ENCODE data around the gene TSPAN11. TPM values are rescaled to one million over a fixed set of nuclear protein-coding genes. Genes with fewer than 3 reads are reported as not detected.
A peak's percentile ranks its signal among the peaks of the same experiment; 100 is the strongest.

Gene TSPAN11
- total RNA-seq, 1 experiment from 2014 or later, result 4.6 TPM

DNA sequence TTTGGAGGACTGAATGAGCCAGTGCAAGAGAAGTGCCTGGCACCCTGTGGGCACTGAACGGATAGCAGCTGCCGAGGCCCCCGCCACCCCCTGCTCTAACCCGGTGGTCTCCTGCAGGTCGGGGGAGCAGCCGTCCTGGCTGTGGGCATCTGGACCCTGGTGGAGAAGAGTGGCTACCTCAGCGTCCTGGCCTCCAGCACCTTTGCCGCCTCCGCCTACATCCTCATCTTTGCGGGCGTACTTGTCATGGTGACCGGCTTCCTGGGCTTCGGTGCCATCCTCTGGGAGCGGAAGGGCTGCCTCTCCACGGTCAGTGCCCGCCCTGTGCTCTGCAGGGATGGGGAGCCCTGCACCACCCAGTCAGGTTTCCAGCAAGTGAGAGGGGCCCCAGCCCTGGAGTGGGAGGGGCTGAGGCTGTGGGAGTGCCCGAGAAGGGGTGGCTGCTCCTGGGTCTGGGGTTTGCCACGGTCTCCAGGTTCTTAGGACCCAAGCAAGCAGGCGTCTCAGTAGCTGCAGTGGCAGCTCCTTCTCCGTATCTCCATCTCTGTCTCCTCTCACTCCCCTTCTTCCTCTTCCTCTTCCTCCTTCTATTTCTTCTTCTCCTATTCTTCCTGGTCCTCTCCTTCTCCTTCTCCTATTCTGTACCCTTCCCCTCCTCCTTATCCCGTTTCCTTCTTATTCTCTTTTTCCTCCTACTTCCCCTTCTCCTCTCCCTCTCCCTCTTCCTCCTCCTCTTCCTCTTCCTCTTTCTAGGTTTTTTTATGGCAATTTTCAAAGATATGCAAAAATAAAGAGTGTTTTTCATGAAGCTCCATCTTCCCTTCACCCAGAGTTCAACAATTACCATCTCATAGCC is 37.4 kb downstream of the TSPAN11 start (continued):
- no peak for TF ChIP-seq TEAD4 (CRISPR knock-in tag; IDR thresholded peaks at IDR 0.05)
- TF ChIP-seq, protein P1, sequence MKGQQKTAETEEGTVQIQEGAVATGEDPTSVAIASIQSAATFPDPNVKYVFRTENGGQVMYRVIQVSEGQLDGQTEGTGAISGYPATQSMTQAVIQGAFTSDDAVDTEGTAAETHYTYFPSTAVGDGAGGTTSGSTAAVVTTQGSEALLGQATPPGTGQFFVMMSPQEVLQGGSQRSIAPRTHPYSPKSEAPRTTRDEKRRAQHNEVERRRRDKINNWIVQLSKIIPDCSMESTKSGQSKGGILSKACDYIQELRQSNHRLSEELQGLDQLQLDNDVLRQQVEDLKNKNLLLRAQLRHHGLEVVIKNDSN (CRISPR knock-in tag; IDR thresholded peaks at IDR 0.05), result no peak
- TF ChIP-seq NR3C1 (CRISPR knock-in tag; conservative IDR thresholded peaks at IDR 0.05; ENCODE audit: low read depth), result no peak

DNA sequence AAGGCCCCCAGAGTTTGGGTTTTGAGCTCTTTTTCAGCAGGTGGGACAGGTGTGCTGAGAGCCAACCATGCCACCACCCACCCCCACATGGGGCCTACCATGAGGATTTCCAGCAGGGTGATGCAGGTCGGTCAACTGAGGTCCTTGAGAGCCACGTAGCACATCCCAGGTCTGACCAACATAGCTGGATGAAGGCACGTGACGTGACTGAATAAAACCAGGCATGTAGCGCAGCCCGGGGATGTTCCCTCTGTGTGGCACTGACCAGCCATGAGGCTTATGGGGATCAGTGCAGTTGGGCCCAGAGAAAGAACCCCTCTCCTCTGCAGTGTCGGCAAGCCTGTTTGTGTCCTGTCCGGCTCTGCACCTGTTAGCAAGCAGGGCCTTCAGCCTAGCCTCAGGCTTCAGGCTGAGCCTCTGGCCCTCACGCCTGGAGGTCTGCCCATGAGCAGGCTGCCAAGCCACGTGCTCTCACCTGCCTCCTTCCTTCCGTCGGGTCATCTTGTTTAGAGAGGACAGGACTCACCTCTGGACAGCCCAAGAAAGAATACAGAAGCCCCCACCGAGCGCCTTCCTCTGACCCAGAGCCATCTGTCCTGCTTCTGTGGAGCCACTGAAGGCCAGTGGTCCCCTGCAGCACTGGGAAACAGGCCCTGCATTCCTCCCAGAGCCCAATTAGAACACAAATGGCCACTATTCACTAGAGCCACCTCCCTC is 38.5 kb downstream of the TSPAN11 start:
- CTCF ChIA-PET, result interaction anchor here (1.0 to 1.6 kb wide), 9 partner anchors 11 to 114 kb away, joined by 3 to 13 read pairs (median 4); no protein-coding TSS in a partner anchor

DNA sequence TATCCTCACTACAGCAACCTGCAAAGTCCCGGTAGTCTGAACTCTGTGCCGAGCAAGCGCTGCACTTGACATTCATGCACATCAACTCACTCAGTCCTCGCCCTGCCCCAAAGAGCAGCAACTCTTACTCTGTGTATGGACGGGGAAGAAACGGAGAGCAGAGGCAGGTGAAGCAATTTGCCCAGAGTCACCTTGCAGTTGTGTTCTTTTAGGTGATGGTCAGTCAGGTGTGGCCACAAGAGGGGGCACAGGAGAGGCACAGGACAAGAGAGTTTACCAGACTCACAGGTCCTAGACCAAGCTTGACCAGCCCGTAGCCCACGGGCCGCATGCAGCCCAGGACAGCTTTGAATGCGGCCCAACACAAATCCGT is 39.1 kb downstream of the TSPAN11 start:
- peak; percentile 60 for DNase-seq (ENCODE audit: low spot score)
- Mint-ChIP-seq H3K4me3 (no peak overlapping the region), H3K36me3 (no peaks in the 10 kb centered on the region), H3K27me3 (ENCODE audit: low read depth) (no peaks in the 10 kb centered on the region; the same call in 1 of the 2 replicates), H3K4me1 (peaks cover 8% of the 10 kb centered on the region; the same call in 1 of the 2 replicates), H3K27ac (no peak overlapping the region), H3K9me3 (no peaks in the 10 kb centered on the region)
- ChIA-PET POLR2A (no interaction called here), CTCF (interaction anchor here (0.6 to 1.6 kb wide), 14 partner anchors 10 to 117 kb away, joined by 3 to 13 read pairs (median 4); no protein-coding TSS in a partner anchor)
- TF ChIP-seq, protein P2, sequence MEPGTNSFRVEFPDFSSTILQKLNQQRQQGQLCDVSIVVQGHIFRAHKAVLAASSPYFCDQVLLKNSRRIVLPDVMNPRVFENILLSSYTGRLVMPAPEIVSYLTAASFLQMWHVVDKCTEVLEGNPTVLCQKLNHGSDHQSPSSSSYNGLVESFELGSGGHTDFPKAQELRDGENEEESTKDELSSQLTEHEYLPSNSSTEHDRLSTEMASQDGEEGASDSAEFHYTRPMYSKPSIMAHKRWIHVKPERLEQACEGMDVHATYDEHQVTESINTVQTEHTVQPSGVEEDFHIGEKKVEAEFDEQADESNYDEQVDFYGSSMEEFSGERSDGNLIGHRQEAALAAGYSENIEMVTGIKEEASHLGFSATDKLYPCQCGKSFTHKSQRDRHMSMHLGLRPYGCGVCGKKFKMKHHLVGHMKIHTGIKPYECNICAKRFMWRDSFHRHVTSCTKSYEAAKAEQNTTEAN (CRISPR knock-in tag; IDR thresholded peaks at IDR 0.05), result no peak
- TF ChIP-seq JUN (CRISPR knock-in tag; IDR thresholded peaks at IDR 0.05), result no peak
- ATAC-seq, result peak; percentile 77

More for the DNA sequence above, 38.5 kb downstream of the TSPAN11 start:
- H3K27ac Mint-ChIP-seq, result no peak overlapping the region
- no peak for TF ChIP-seq ZNF121 (CRISPR knock-in tag; IDR thresholded peaks at IDR 0.05)
- TF ChIP-seq, protein P3, sequence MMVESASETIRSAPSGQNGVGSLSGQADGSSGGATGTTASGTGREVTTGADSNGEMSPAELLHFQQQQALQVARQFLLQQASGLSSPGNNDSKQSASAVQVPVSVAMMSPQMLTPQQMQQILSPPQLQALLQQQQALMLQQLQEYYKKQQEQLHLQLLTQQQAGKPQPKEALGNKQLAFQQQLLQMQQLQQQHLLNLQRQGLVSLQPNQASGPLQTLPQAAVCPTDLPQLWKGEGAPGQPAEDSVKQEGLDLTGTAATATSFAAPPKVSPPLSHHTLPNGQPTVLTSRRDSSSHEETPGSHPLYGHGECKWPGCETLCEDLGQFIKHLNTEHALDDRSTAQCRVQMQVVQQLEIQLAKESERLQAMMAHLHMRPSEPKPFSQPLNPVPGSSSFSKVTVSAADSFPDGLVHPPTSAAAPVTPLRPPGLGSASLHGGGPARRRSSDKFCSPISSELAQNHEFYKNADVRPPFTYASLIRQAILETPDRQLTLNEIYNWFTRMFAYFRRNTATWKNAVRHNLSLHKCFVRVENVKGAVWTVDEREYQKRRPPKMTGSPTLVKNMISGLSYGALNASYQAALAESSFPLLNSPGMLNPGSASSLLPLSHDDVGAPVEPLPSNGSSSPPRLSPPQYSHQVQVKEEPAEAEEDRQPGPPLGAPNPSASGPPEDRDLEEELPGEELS (CRISPR knock-in tag; IDR thresholded peaks at IDR 0.05), result no peak
- TF ChIP-seq ZNF671 (CRISPR knock-in tag; IDR thresholded peaks at IDR 0.05), result no peak
- TF ChIP-seq CBFB (CRISPR knock-in tag; IDR thresholded peaks at IDR 0.05; ENCODE audit: low read depth), result no peak
- no peak for TF ChIP-seq CREB1 (CRISPR knock-in tag; IDR thresholded peaks at IDR 0.05)
- TF ChIP-seq ZNF219 (CRISPR knock-in tag; IDR thresholded peaks at IDR 0.05; ENCODE audit: borderline replicate concordance), result no peak
- TF ChIP-seq NR3C1 (CRISPR knock-in tag; conservative IDR thresholded peaks at IDR 0.05; ENCODE audit: low read depth), result no peak
- TF ChIP-seq, protein P4, sequence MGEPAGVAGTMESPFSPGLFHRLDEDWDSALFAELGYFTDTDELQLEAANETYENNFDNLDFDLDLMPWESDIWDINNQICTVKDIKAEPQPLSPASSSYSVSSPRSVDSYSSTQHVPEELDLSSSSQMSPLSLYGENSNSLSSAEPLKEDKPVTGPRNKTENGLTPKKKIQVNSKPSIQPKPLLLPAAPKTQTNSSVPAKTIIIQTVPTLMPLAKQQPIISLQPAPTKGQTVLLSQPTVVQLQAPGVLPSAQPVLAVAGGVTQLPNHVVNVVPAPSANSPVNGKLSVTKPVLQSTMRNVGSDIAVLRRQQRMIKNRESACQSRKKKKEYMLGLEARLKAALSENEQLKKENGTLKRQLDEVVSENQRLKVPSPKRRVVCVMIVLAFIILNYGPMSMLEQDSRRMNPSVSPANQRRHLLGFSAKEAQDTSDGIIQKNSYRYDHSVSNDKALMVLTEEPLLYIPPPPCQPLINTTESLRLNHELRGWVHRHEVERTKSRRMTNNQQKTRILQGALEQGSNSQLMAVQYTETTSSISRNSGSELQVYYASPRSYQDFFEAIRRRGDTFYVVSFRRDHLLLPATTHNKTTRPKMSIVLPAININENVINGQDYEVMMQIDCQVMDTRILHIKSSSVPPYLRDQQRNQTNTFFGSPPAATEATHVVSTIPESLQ (CRISPR knock-in tag; IDR thresholded peaks at IDR 0.05), result no peak
- TF ChIP-seq, protein P5, sequence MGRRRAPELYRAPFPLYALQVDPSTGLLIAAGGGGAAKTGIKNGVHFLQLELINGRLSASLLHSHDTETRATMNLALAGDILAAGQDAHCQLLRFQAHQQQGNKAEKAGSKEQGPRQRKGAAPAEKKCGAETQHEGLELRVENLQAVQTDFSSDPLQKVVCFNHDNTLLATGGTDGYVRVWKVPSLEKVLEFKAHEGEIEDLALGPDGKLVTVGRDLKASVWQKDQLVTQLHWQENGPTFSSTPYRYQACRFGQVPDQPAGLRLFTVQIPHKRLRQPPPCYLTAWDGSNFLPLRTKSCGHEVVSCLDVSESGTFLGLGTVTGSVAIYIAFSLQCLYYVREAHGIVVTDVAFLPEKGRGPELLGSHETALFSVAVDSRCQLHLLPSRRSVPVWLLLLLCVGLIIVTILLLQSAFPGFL (CRISPR knock-in tag; IDR thresholded peaks at IDR 0.05; ENCODE audit: borderline replicate concordance), result no peak
- TF ChIP-seq GABPB1 (CRISPR knock-in tag; IDR thresholded peaks at IDR 0.05), result no peak
- no peak overlapping the region for H3K4me3 Mint-ChIP-seq
- no peak for ATAC-seq
- no peaks in the 10 kb centered on the region; the same call in 1 of the 2 replicates for H3K27me3 Mint-ChIP-seq (ENCODE audit: low read depth)
- DNase-seq (ENCODE audit: low spot score), result no peak
- no peaks in the 10 kb centered on the region for H3K9me3 Mint-ChIP-seq
- peaks cover 6% of the 10 kb centered on the region; the same call in 1 of the 2 replicates for H3K4me1 Mint-ChIP-seq
- no peaks in the 10 kb centered on the region for H3K36me3 Mint-ChIP-seq
- POLR2A ChIA-PET, result no interaction called here
